Sigmoid colon (tissue), 7 donors: ENCODE measurements around the gene PHLPP1. TPM values are rescaled to one million over a fixed set of nuclear protein-coding genes. Genes with fewer than 3 reads are reported as not detected.

Source experiments
- DNase-seq: peaks from one replicate; pipeline ENCODE4 v3.0.0-alpha.2; 2019
- H3K27ac ChIP-seq, 4 donors: fragments of 200-600 bp; sonication (generic); one replicate each; pipeline ENCODE4 v1.5.1; 2016 to 2019; ENCODE audit warnings: mild to moderate bottlenecking in 1 of 4
- H3K27me3 ChIP-seq, 3 donors: fragments of 200-600 bp; sonication (generic); one replicate each; pipeline ENCODE4 v1.5.1; 2019; ENCODE audit warnings: mild to moderate bottlenecking in 1 of 3
- H3K36me3 ChIP-seq, 4 donors: fragments of 200-600 bp; sonication (generic); one replicate each; pipeline ENCODE4 v1.5.1; 2016 to 2019
- H3K4me1 ChIP-seq, 4 donors: fragments of 200-600 bp; sonication (generic); one replicate each; pipeline ENCODE4 v1.5.1; 2017 to 2019
- H3K4me3 ChIP-seq, 4 donors: fragments of 200-600 bp; sonication (generic); one replicate each; pipeline ENCODE4 v1.5.1; 2017 to 2019; ENCODE audit warnings: mild to moderate bottlenecking in 2 of 4, moderate library complexity in 1 of 4
- H3K9me3 ChIP-seq, 4 donors: fragments of 200-600 bp in 3 of 4; sonication (generic) in 3 of 4; one replicate each; pipeline versions ENCODE4 v1.5.1 to v1.6.1; 2013 to 2019
- CTCF ChIP-seq, 4 experiments: fragments of 450-650 bp in 3 of 4; fragments of 200-600 bp in 1 of 4; IDR thresholded peaks; one replicate each; pipeline ENCODE4 v1.5.1; 2016 to 2019; ENCODE audit warnings: antibody characterized with exemption in 4 of 4, mild to moderate bottlenecking in 3 of 4, moderate library complexity in 2 of 4
- EP300 ChIP-seq, 4 donors: sonication (generic); formaldehyde crosslinking; IDR thresholded peaks; one replicate each; pipeline ENCODE4 v1.6.1; 2017; ENCODE audit warnings: antibody characterized with exemption in 4 of 4
- POLR2A ChIP-seq, 2 donors: fragments of 450-650 bp; IDR thresholded peaks; one replicate each; pipeline ENCODE4 v1.6.1; 2016; ENCODE audit warnings: antibody characterized with exemption in 2 of 2, mild to moderate bottlenecking in 2 of 2, moderate library complexity in 2 of 2
- POLR2AphosphoS5 ChIP-seq, 4 donors: sonication (generic); formaldehyde crosslinking; IDR thresholded peaks; one replicate each; pipeline ENCODE4 v1.6.1; 2017; ENCODE audit warnings: antibody characterized with exemption in 4 of 4
- WGBS, 2 donors: extraction: QIAGEN DNeasy Blood & Tissue Kit; methylation state at CpG; one replicate each; pipeline ENCODE4 v1.1.7; 2013; 5-methylcytosine and 5-hydroxymethylcytosine counted together
- intact Hi-C: fragments of 100-400 bp; cut with DNase I; formaldehyde crosslinking; loops from one replicate; pipeline ENCODE4 v1.15.1; 2023
- polyA plus RNA-seq, 3 donors: library from polyadenylated mRNA; stranded (reverse); fragments of 200-250 nt; gene quantifications; one replicate each; pipeline ENCODE4 v1.2.3, GENCODE V29; 2013
- total RNA-seq, 4 donors: library from RNA; depleted of rRNA; stranded (reverse); fragments of >200 nt; gene quantifications; one replicate each; pipeline ENCODE4 v1.1.0, GENCODE V29; 2016
- donor health status: healthy with polysubstance abuse.
- donor health status: Bipolar disorder and iron deficiency.
- donor health status: healthy.

Gene PHLPP1
- total and polyA plus RNA-seq, 7 donors = 4.2 to 18.6 (median 7.1) TPM

DNA sequence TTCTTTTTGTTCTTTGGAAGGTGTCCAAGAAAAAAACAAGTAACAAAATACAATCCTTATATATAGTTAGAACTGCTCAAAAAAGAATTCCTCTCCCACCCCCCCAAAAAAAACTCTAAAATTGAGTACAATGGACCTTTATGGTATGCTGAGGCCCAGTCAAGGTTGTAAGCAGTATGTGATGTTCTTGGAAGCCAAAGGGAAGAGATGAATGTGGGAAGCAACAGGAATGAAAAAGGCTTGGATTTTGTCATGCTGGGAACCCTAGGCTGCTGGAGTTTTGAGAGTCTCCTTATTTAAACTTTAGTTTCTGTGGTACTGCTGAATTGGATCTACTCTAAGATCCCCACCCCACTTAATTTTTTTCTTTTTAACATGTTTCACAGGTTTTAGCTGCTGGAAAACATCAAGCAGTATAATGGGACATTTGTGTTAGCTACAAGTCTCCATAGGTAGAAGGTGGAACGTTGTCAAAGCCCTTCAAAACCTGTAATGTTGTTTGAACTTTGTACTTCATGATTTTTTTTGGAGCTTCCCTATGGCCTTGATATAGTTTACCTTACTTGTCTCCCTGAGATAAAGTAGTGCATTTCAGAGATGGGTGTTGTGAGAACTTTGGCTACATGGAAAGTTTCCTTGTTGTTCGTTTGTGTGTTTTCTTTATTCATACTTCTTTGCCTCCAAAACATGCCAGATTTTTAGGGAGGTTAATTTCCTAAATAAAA lies 57.7 kb downstream of the PHLPP1 start:
- Histone ChIP-seq H3K4me3 (no peak overlapping the region), H3K27ac (no peak overlapping the region), H3K9me3 (no peaks in the 10 kb centered on the region), H3K27me3 (no peaks in the 10 kb centered on the region), H3K36me3 (no peaks in the 10 kb centered on the region), H3K4me1 (peaks cover 0 to 7% (median 2%) of the 10 kb centered on the region in 4 donors)
- no peak for DNase-seq
- TF ChIP-seq CTCF (IDR thresholded peaks at IDR 0.05) (no peak), POLR2A (IDR thresholded peaks at IDR 0.05) (no peak), EP300 (IDR thresholded peaks at IDR 0.05) (no peak), POLR2AphosphoS5 (IDR thresholded peaks at IDR 0.05) (no peak)
- intact Hi-C loops = no loop called here
- 19 to 65% methylated on average over 2 of the region's 2 CpGs for WGBS, 2 donors

DNA sequence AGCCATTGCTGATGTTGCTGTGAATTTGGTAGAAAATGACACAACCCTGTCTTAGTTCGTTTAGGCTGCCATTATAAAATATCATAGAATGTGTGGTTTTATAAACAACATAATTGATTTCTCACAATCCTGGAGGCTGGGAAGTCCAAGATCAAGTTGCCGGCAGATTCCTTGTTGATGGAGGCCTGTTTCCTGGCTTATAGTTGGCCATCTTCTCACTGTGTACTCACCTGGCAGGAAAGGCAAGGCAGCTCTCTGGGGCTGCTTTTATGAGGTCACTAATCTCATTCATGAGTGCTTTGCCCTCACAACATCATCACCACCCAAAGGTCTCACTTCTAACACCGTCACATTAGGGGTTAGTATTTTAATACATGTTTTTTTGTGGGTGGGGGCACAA lies 58.4 kb downstream of the PHLPP1 start:
- Histone ChIP-seq H3K4me1 (peaks cover 0 to under 1% (median 0%) of the 10 kb centered on the region in 4 donors), H3K36me3 (no peaks in the 10 kb centered on the region), H3K4me3 (no peak overlapping the region), H3K27me3 (no peaks in the 10 kb centered on the region), H3K27ac (no peak overlapping the region), H3K9me3 (no peaks in the 10 kb centered on the region)
- intact Hi-C loops = no loop called here
- 41 to 81% methylated on average over 3 of the region's 3 CpGs for WGBS, 2 donors
- DNase-seq = no peak
- TF ChIP-seq POLR2AphosphoS5 (IDR thresholded peaks at IDR 0.05) (no peak), CTCF (IDR thresholded peaks at IDR 0.05) (no peak), POLR2A (IDR thresholded peaks at IDR 0.05) (no peak), EP300 (IDR thresholded peaks at IDR 0.05) (no peak)

GRCh38 chr18:62776024-62776570 lies 60.8 kb downstream of the PHLPP1 start:
- intact Hi-C loops = no loop called here
- no peak for DNase-seq
- 96 to 97% methylated on average over 2 of the region's 2 CpGs for WGBS, 2 donors
- Histone ChIP-seq H3K27me3 (no peaks in the 10 kb centered on the region), H3K9me3 (no peaks in the 10 kb centered on the region), H3K4me3 (no peak overlapping the region), H3K36me3 (no peaks in the 10 kb centered on the region), H3K27ac (no peak overlapping the region), H3K4me1 (peaks cover 0 to 3% (median under 1%) of the 10 kb centered on the region in 4 donors)
- TF ChIP-seq POLR2A (IDR thresholded peaks at IDR 0.05) (no peak), EP300 (IDR thresholded peaks at IDR 0.05) (no peak)

DNA sequence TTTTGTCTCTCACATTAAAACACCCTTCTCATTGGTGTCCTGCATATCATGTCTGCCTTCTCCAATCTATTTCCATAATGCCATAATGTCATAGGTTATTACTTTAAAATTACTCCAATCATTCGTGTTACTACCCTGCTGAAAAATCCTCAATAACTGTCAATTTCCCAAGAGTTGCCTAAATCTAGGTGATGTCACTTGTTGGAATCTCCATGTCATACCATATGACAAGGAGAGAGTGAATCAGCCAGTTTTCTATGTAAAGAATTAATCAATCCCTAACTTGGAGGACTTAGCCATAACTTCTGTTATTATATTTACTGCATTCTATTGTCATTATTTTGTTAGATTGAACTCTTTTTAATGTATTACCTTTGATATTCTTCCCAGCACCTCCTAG lies 62.5 kb downstream of the PHLPP1 start:
- no peak for TF ChIP-seq EP300 (IDR thresholded peaks at IDR 0.05)
- TF ChIP-seq CTCF (IDR thresholded peaks at IDR 0.05) = no peak
- no peak for TF ChIP-seq POLR2A (IDR thresholded peaks at IDR 0.05)
- no peak for TF ChIP-seq POLR2AphosphoS5 (IDR thresholded peaks at IDR 0.05)
- Histone ChIP-seq H3K36me3 (no peaks in the 10 kb centered on the region), H3K4me1 (peaks cover 0 to 14% (median 6%) of the 10 kb centered on the region in 4 donors), H3K4me3 (no peak overlapping the region), H3K27ac (no peak overlapping the region), H3K9me3 (no peaks in the 10 kb centered on the region), H3K27me3 (no peaks in the 10 kb centered on the region)
- WGBS, 2 donors = 84 to 87% methylated on average over 1 of the region's 1 CpG
- intact Hi-C loops = no loop called here
- DNase-seq = no peak

DNA sequence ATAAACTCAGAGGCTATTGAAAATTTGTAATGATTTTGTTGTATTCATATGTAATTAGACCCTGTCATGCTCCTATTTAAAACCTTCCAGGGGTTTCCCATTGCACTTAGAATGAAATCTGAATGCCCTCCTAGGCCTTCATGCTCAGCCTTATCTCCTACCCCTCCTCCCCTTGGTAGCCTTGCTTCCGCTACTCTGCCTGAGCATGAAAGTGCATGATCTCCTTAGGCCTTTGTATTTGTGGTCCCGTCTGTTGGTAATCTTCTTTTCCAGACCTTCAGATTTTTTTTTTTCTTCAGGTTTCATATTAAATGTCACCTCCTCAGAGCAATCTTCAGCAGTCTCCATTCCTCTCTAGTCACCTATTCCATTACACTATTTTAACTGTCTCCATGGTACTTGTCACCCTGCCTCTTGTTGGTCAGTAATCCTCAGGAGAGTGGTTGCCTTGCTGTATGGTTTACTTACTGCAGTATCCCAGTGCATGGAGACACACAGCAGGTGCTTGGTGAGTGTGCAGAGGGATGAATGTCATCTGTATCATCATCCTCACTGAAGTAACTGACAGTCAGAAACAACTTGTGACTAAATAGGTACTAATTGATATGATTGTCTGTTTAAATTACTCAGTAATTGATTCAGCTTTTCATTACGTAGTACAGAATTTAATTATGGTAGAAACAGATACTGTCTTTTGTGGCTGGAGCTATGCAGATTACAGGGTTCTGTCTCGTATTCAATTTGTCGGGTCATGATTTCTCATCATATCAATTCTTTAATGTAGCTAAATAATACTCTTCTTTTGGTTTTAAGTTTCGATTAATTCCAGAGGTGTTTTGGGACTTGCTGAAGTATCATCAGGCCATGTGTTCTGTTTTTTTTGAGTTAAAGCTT lies 63.9 kb downstream of the PHLPP1 start:
- no peak overlapping the region for H3K4me3 ChIP-seq
- no peaks in the 10 kb centered on the region for H3K27me3 ChIP-seq
- DNase-seq = no peak
- TF ChIP-seq POLR2AphosphoS5 (IDR thresholded peaks at IDR 0.05) (no peak), POLR2A (IDR thresholded peaks at IDR 0.05) (no peak), CTCF (IDR thresholded peaks at IDR 0.05) (no peak), EP300 (IDR thresholded peaks at IDR 0.05) (no peak)
- H3K9me3 ChIP-seq = no peaks in the 10 kb centered on the region
- no peaks in the 10 kb centered on the region for H3K36me3 ChIP-seq
- WGBS, 2 donors = 93 to 94% methylated on average over 6 of the region's 6 CpGs
- intact Hi-C loops = no loop called here
- no peak overlapping the region for H3K27ac ChIP-seq
- H3K4me1 ChIP-seq = peaks cover 0 to 25% (median 11%) of the 10 kb centered on the region in 4 donors
